ENCODE measurements around the gene CCDC188. TPM values are rescaled to one million over a fixed set of nuclear protein-coding genes. Genes with fewer than 3 reads are reported as not detected.
A peak's percentile ranks its signal among the peaks of the same experiment; 100 is the strongest.

The CCDC188 gene
- total and polyA plus RNA-seq, 9 of the 15 experiments (the other 6 are each of a cell fraction or from before 2014, with no cell fraction given), result not detected

DNA sequence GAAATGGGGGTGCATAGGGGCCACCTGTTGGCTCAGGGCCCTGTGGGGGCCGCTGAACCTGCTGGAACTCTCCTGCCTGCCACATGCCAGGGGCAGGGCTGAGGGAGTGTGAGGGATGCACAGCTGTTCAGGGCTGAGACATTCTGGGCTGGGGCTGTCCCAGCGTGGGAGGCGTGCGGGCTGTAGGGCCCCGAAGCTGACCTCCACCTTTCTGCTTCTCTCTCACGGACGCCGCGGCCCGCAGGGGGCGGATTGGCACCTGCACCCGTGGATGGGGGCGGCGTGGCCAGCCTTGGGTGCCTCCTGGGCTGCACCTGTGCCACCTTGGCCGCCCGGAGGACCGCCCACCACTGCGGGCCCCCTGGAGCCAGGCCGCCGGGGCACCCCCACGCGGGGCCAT is 4.1 kb downstream of the CCDC188 start (continued):
- TF ChIP-seq, protein P1, sequence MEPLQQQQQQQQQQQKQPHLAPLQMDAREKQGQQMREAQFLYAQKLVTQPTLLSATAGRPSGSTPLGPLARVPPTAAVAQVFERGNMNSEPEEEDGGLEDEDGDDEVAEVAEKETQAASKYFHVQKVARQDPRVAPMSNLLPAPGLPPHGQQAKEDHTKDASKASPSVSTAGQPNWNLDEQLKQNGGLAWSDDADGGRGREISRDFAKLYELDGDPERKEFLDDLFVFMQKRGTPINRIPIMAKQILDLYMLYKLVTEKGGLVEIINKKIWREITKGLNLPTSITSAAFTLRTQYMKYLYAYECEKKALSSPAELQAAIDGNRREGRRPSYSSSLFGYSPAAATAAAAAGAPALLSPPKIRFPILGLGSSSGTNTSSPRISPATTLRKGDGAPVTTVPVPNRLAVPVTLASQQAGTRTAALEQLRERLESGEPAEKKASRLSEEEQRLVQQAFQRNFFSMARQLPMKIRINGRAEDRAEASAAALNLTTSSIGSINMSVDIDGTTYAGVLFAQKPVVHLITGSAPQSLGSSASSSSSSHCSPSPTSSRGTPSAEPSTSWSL (CRISPR knock-in tag; IDR thresholded peaks at IDR 0.05; ENCODE audit: borderline replicate concordance), result no peak
- TF ChIP-seq BDP1 (IDR thresholded peaks at IDR 0.05; ENCODE audit: insufficient read depth, insufficient read length), result no peak
- TF ChIP-seq, protein P2, sequence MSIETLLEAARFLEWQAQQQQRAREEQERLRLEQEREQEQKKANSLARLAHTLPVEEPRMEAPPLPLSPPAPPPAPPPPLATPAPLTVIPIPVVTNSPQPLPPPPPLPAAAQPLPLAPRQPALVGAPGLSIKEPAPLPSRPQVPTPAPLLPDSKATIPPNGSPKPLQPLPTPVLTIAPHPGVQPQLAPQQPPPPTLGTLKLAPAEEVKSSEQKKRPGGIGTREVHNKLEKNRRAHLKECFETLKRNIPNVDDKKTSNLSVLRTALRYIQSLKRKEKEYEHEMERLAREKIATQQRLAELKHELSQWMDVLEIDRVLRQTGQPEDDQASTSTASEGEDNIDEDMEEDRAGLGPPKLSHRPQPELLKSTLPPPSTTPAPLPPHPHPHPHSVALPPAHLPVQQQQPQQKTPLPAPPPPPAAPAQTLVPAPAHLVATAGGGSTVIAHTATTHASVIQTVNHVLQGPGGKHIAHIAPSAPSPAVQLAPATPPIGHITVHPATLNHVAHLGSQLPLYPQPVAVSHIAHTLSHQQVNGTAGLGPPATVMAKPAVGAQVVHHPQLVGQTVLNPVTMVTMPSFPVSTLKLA (conservative IDR thresholded peaks at IDR 0.05), result no peak
- TF ChIP-seq HDAC6 (IDR thresholded peaks at IDR 0.05; ENCODE audit: low read depth, low read length), result no peak
- TF ChIP-seq POLR2A (conservative IDR thresholded peaks at IDR 0.05), result no peak
- TF ChIP-seq MIER1 (IDR thresholded peaks at IDR 0.05; ENCODE audit: low read depth), result no peak
- peak; percentile 59 for TF ChIP-seq POLR2G (IDR thresholded peaks at IDR 0.05; ENCODE audit: low read depth, low read length)
- TF ChIP-seq, protein P3, sequence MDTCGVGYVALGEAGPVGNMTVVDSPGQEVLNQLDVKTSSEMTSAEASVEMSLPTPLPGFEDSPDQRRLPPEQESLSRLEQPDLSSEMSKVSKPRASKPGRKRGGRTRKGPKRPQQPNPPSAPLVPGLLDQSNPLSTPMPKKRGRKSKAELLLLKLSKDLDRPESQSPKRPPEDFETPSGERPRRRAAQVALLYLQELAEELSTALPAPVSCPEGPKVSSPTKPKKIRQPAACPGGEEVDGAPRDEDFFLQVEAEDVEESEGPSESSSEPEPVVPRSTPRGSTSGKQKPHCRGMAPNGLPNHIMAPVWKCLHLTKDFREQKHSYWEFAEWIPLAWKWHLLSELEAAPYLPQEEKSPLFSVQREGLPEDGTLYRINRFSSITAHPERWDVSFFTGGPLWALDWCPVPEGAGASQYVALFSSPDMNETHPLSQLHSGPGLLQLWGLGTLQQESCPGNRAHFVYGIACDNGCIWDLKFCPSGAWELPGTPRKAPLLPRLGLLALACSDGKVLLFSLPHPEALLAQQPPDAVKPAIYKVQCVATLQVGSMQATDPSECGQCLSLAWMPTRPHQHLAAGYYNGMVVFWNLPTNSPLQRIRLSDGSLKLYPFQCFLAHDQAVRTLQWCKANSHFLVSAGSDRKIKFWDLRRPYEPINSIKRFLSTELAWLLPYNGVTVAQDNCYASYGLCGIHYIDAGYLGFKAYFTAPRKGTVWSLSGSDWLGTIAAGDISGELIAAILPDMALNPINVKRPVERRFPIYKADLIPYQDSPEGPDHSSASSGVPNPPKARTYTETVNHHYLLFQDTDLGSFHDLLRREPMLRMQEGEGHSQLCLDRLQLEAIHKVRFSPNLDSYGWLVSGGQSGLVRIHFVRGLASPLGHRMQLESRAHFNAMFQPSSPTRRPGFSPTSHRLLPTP (IDR thresholded peaks at IDR 0.05; ENCODE audit: borderline replicate concordance, extremely low read depth, insufficient read length), result no peak
- TF ChIP-seq PCBP1 (IDR thresholded peaks at IDR 0.05; ENCODE audit: low read depth, low read length, poor library complexity, severe bottlenecking), result peak; percentile 75
- no peak for TF ChIP-seq SMAD2 (IDR thresholded peaks at IDR 0.05; ENCODE audit: low read depth, low read length)
- TF ChIP-seq ILF3 (IDR thresholded peaks at IDR 0.05; ENCODE audit: borderline replicate concordance), result no peak
- TF ChIP-seq ASH1L (IDR thresholded peaks at IDR 0.05; ENCODE audit: borderline replicate concordance, low read depth, partially characterized antibody), result no peak
- TF ChIP-seq, protein P4, sequence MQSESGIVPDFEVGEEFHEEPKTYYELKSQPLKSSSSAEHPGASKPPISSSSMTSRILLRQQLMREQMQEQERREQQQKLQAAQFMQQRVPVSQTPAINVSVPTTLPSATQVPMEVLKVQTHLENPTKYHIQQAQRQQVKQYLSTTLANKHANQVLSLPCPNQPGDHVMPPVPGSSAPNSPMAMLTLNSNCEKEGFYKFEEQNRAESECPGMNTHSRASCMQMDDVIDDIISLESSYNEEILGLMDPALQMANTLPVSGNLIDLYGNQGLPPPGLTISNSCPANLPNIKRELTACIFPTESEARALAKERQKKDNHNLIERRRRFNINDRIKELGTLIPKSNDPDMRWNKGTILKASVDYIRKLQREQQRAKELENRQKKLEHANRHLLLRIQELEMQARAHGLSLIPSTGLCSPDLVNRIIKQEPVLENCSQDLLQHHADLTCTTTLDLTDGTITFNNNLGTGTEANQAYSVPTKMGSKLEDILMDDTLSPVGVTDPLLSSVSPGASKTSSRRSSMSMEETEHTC (IDR thresholded peaks at IDR 0.05), result no peak
- peak; percentile 74; the same call in 1 of the 2 replicates for TF ChIP-seq NR4A1 (CRISPR knock-in tag; IDR thresholded peaks at IDR 0.05)
- no peak for TF ChIP-seq NR4A1 (tag; IDR thresholded peaks at IDR 0.05)
- no peak for TF ChIP-seq L3MBTL2 (IDR thresholded peaks at IDR 0.05)
- 0 out of 2 replicates have a peak, but pooled peaks have one; percentile 26 for TF ChIP-seq RBM14 (IDR thresholded peaks at IDR 0.05; ENCODE audit: borderline replicate concordance, insufficient read depth, low read depth, low read length)
- no peak for TF ChIP-seq MAFF (IDR thresholded peaks at IDR 0.05; ENCODE audit: low read length)
- TF ChIP-seq CSDE1 (IDR thresholded peaks at IDR 0.05), result no peak
